HG02759 (cell line): Measurements from ENCODE around the gene RPL27A.
A peak's percentile ranks its signal among the peaks of the same experiment; 100 is the strongest.

Experiments used
- ATAC-seq: cut with Tn5 transposase; IDR thresholded peaks from one replicate; pipeline ENCODE4 v1.9.1; 2021; ENCODE audit warnings: mild to moderate bottlenecking, moderate library complexity; ENCODE audit not compliant: unreplicated experiment

Gene RPL27A

DNA sequence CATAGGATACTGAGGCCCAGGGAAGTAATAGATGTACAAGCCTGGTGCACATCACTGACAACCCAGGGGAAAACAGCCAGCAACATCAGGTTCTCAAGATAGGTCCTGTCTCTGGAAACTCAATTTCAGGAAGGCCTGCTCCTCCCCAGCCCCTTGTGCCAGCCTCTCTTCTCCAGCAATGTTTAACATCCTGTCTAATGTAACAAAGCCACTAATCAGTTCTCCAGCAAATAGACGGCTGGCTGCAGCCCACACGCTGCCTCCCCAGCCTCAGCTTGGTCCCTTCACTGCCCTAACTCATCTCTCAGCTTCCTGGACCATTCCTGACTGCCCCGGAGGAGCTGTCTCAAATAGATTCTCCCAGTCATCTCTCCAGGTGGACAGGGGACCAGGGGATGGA lies 37.8 kb downstream of the RPL27A start:
- no peak for ATAC-seq

DNA sequence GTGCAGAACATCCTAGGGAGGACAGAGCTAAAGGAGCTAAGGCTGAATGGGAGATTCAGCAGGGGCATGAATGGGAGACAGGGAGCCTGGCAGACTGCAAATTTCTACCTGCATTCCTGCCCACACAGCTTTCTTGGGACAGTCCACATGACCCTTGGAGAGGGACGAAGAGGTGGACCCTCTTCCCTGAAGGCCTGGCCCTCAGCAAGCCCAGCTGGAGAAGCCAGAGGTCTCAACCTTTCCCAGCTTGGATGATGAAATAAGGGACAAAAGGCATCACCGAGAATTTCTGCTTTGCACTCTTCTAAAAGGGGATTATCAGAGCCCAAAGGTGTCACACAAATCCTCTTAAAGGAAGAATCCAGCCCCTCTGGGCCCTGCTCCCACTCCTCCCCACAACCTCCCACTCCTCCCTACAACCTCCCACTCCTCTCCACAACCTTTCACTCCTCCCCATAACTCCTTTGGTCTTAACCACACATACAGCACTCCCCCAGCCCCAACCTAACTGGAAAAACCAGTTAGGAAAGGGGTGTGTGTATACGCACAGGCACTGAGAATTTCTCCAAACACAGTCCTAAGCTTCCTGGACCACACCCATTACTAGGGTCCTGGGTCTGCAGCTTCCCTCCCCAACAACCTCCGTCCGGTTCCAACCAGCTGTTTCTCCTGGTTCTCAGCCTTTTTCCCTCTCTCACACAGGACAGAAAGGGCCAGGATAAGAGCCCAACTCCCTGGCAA lies 38.4 kb downstream of the RPL27A start:
- ATAC-seq = no peak

DNA sequence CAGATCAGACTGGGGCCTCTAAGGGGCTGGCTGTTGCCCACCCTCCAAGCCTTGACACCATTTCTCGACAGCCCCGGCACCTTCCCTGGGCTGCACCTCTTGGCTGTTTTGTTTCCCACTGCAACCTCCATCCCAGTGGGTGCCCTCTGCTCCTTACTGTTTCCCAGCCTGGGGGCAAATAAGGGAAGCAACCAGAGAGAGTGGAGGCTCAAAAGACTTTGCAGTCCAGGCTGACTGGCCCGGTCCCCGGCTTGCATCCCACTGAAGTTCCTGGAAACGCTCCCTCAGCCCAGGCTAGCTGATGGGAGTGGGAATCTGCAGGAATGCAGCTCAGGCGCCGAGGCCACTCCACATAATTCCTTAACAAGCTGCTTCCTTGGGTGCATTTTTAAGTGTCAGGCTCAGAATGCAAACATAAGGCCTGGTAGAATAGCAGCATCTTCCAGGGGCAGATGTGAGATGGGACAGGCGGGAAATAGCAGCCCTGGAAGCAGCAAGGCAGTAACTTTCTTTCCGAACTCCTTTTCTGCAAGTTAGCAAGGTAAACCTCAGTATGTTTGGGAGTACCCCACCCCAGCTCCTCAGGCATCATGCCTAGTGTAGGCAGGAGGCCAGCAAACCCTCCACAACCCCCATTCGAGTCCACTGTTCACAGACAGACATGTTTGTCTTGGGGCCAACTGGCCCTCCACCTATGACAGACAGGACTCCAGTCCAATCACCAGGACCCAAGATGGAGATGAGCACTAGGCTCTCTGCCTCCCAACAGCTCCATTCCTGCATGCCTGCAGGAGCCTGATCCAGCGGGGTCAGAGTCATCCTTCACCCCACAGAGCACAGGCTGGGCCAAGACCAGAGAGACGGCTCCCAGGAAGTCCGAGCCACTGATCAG lies 39.3 kb downstream of the RPL27A start:
- no peak for ATAC-seq

DNA sequence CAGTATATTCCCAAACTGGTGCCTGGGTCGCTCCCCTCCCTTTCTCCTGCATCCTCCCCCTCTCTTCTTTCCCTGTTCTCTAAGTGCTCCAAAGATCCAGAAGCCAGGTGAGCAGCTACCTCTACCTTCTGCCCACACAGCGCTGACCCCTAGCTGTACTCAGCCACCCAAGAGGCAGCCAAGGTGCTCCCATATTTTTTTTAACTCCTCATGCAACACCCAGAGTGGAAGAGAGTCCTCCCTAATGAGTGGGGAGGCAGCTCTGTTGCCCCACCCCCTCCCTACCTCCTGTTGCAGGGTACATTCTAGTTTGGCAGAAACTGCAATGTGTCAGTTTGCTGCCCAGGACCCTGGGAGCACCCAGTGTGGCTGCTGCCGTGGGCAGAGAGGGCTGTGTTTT lies 40.2 kb downstream of the RPL27A start:
- no peak for ATAC-seq

DNA sequence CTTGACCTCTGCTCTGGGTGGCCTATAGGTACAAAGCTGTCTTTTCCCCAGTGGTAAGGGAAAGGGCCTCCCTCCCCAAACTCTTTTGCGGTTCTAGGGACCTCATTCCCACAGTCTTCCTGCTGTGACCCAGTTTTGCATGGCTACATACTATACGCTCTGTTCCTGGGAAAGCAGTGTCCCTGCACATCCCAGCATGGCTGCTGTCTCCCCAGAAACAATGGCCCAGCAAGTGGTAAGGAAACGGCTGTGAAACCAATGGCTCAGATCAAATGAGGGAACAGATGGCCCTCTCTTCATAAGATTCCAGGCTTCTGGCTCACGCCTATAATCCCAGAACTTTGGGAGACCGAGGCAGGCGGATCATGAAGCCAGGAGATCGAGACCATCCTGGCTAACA lies 41.1 kb downstream of the RPL27A start:
- ATAC-seq = no peak

DNA sequence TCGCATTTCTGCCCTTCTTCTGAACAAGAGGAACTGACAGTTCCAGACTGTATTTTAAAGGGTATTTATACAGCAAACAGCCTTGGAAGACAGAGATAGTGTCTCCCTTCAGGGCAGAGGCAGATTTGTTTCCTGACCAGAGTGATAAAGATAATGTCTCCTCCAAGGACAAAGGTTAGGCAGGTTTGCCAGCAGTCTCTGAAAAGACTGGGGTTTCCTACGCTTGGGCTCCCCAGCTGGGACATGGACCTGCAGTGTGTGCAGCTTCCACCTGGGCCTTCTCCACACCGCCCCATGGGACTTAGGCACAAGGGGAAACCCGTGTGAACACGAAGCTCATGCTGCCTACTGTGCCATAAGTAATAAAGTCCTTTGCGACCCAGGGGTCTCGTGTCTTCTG lies 42.1 kb downstream of the RPL27A start:
- no peak for ATAC-seq

DNA sequence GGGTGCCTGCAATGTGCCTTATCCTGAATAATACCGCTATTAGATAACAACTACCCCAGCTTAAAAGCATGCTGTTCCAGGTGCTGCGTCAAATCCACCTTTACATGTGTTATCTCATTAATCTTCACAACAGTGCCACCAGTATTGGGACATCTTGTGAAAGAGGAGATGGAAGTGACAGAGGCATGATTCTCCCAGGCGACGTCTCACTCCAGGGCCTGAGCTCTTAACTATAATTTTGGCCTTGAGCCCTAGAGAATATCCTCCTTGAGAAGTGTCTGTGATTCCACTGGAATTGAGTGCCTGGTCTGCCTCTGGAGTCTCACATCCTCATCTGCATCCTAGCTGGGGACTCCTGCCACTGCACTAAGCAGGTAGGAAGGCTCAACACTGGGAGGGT lies 43.8 kb downstream of the RPL27A start:
- ATAC-seq = no peak

DNA sequence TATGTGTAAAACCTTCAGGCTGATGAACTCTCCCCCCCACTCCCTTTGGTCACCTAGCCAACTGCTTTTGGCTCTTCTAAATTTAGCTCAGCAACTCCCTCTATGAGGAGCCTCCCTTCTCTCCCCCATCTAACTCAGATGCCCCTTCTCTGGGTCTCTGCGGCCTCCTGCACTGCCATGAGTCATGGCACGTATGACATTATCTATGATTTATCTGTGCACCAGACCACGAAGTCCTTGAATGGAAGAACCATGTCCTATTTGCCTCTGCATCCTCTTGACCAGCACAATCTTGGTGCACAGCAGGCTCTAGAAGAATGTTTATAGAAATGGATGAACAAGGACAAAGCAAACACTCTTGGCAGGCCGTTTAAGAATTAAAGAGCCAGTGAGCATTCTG lies 46.0 kb downstream of the RPL27A start:
- ATAC-seq = no peak

DNA sequence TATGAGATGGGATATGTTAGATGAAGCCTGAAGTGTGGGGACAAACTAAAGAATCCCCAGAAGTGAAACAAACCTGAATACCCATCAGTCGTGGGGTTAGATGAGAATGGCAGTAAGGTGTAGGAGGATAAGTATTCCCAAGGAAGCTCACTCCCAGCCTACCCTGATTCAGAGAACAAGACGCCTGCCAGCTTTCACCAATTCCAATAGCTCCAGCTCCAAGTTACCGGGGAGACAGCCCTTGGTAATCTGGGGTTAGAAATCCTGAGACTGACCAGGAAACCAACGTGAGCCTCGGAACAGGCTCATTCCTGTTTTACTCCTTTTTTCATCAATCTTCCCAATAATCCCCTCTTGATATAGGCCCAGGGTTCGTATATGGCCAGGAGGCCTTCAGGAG lies 46.5 kb downstream of the RPL27A start:
- ATAC-seq = no peak

DNA sequence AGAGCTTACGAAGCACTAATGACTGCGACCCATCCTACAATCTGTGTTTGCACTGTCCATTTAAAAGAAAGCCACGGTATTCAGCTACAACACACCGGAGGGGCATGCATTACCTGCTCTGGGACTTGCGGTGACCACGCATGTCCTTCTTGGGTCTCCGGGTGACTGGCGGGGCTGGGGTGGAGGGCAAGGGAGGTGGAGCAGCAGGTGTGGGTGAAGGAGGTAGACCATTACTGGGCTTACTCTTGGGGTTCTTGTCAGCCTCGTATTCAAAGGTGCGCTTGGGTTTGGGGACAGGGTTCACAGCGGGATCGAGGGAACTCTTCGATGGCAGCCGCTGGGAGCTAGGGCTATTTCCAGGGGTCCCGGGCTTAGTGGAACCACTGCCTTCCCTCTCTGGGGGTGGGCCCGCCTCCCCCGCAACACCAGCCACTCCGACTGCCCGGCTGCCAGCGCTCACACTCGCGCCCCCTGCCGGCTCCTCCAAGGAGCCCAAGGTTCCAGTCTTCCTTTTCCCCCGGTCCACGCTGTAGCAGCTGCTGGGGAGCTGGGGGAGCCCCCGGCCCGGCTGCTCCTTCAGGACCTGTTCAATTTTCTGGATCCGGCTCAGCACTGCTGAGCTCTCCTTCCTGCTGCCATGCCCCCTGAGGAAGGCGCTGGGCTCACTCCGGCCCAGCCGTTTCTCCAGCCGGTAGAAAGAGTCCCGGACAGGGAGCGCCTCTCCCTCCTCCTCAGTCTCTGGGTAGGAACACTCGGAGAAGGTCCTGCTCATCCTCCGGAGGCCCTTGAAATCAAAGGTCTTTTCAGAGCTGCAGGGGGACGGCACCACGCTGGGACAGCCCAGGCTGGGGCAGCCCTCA lies 47.5 kb downstream of the RPL27A start:
- no peak for ATAC-seq

DNA sequence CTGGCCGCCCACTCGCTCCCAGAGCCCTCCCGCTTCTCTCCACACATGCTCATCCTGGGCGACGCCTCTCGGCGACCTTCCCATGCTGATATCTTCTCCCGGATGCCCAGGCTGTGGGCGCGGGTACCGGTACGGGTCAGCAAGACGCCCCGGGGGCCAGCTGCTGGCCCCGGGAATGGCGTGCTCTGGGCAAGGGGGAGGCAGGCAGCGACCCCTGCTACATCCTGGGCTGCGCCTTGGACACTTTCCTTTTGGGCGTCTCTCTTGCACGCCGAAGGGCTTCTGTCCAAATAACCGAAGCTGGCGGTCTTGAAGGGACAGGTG lies 48.1 kb downstream of the RPL27A start:
- no peak for ATAC-seq

DNA sequence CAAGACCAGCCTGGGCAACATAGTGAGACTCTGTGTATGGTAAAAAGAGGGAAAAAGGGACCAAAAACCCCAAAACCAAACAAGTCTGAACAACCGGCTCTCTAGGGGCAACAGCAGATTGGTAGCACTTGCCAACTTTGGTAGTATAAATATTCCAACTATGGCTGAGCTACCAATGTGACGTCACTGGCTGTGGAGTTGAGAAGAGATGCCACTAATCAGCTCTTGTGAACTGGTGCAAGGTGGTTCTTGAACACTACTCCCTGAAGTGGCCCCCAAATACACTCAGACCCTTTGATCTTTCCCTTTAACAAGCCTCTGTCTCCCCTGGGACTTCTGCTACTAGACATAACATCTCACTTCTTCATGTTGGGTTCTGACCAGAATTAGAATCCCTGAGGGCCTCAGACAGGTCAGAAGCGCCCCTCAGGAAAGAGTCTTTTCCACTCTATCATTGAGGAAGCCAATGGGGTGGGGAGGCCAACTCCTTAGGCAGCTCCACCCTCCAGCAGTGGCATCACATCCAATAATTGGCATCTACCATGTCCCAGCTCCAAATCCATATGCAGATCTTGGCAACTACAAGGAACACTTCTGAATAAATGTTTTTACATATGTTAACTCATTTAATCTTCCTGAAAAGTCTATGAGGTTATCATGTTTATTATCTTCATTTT lies 49.2 kb downstream of the RPL27A start:
- ATAC-seq = peak; percentile 38

DNA sequence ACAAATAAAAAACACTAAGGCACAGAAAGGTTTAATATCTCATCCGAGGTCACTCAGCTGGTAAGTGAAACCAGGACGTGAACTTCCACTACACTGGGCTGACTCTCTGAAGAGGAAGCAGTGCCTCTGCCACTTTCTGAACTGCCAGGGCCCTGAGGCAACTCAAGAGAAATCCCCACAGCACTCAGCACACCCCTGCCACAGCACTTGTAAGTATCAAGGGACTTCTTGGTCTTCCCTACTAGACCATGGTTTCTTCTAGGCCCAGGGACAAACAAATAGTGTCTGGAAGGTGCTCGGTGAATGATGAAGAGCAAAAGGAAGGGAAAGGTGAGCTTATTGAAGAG lies 49.7 kb downstream of the RPL27A start:
- peak; percentile 87 for ATAC-seq

DNA sequence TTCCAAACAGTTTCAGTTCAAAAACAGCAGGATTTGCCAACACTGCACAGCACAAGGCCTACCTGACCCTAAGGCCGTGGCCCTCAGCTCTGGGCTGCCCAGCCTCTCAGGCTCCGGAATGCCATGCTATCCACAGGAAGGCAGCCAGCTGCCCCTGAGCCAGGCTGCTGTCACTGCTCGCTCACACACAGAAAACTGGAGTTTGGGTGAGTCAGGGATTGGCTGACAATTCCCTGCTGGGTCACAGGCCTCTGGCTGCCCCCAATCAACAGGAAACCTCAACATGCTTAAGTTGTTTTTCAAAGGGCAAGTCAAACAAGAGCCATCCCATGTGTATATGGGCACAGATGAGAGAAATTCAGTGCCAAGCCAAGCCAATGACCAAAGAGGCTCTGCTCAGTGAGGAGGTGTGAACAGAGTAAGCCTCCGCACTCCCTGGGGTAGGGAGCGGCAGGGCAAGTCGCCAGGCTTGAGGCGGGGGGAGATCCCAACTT lies 50.2 kb downstream of the RPL27A start:
- ATAC-seq = no peak

DNA sequence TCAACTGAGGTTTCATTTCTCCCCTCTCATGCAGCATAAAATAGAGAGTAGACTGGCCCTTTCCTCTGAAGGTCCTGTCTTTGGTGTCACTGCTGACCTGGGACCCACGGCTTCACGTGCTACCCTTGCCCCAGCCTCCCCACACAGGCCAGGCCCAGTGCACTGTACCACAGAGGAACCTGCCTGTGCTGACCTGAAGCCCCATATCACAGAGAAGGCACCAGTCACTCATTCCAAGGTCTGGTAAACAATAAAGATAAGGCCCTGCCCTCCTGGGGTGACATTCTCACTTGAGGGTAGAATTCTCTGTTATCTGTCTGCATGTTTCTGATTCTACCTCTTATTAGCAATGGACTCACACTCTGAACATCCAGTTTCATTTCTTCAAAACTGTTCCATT lies 51.3 kb downstream of the RPL27A start:
- no peak for ATAC-seq

DNA sequence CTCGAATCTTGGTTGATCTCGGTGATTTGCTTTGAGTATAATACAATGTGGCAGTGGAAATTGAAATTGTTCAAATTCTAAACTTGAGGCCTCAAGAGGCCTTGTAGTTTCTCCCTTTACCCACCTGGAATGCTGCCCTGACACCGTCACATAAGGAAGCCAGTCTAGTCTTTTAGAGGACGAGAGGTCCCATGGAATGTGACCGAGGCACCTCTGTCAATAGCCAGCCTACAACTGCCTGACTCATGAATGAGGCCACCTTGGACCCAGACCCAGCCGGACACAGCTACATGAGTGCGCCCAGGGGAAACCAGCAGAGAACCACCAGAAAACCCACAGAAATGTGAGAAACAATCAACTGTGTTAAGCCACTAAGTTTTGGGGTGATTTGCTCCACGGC lies 52.5 kb downstream of the RPL27A start:
- ATAC-seq = no peak

DNA sequence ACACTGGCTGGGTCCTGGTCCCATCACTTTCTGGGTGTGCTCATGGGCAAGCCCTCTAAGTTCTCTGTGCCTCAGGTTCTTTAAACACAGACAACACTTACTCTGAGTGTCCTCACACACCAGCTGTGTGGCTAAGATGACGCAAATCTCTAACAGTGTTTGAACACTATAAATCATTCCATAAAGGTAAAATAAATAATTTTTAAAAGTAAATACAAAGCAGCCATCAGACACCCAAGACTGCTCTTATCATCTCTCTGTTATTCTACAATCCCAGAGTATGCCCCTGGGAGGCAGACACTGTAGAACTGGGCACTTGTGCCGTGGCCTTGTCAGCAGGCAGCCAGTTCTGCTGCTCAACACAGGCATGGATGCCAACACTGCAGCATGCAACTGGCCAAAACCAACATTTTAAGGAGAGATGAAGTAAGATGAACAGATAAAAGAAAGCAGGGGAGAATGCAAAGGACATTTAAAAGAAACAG lies 56.8 kb downstream of the RPL27A start:
- no peak for ATAC-seq
